GM12878 (cell line): ENCODE measurements around the gene POU4F2. TPM values are rescaled to one million over a fixed set of nuclear protein-coding genes. Genes with fewer than 3 reads are reported as not detected.

Experiments used
- ATAC-seq: fragments of 200-7000 bp; cut with Tn5 transposase; 3 replicates; pipeline ENCODE4 v1.9.1; 2020; ENCODE audit warnings: mild to moderate bottlenecking, moderate library complexity
- BruUV-seq: library from RNA; stranded (reverse); fragments of 400-500 nt; replicated peaks from 2 replicates; lab custom pipeline; 2021; lab: Mats Ljungman, UMichigan
- CTCF ChIA-PET: fragments of 300-600 bp; sonication (Branson Sonifier 250); formaldehyde crosslinking; extraction: SDS; loops from one replicate; lab custom pipeline; 2021; ENCODE audit warnings: inconsistent platforms; lab: Yijun Ruan, JAX
- POLR2A ChIA-PET: fragments of 350-600 bp; formaldehyde crosslinking; extraction: SDS; loops from one replicate; lab custom pipeline; 2021; ENCODE audit warnings: inconsistent platforms; lab: Charles Lee
- RAD21 ChIA-PET: fragments of 300-600 bp; sonication (Branson Sonifier 250); formaldehyde crosslinking; loops from one replicate; lab custom pipeline; 2023; ENCODE audit warnings: antibody characterized with exemption; ENCODE audit not compliant: unreplicated experiment; lab: Charles Lee
- SMC1A ChIA-PET: fragments of 300-600 bp; sonication (Branson Sonifier 250); formaldehyde crosslinking; loops from one replicate; lab custom pipeline; 2023; ENCODE audit not compliant: unreplicated experiment, uncharacterized antibody; lab: Charles Lee
- DNase-seq: peaks from one replicate; pipeline ENCODE4 v3.0.0-alpha.2; 2011; ENCODE audit warnings: low read depth, low spot score
- FAIRE-seq: peaks from 3 replicates; lab custom pipeline; 2011; peaks lifted over from hg19 to GRCh38; lab: Jason Lieb, UNC
- H2AFZ ChIP-seq: 2 replicates; pipeline ENCODE4 v1.6.0; 2011; ENCODE audit warnings: low read depth, low read length, control low read depth; ENCODE audit not compliant: control insufficient read depth
- H3K27ac ChIP-seq: 2 replicates; pipeline ENCODE4 v1.5.1; 2011; ENCODE audit warnings: control low read depth; ENCODE audit not compliant: control insufficient read depth, insufficient read depth
- H3K27me3 ChIP-seq, 2 experiments: replicated peaks in 1 of 2; 2 replicates each; pipeline versions ENCODE4 v1.6.0 to v1.6.1; 2011; ENCODE audit warnings: low read length in 1 of 2; ENCODE audit not compliant: control insufficient read depth in 2 of 2, insufficient read depth in 2 of 2
- H3K36me3 ChIP-seq, 2 experiments: 2 replicates each; pipeline ENCODE4 v1.5.1; 2011; ENCODE audit warnings: low read length in 1 of 2; ENCODE audit not compliant: control insufficient read depth in 2 of 2, insufficient read depth in 2 of 2
- H3K4me1 ChIP-seq: 2 replicates; pipeline ENCODE4 v1.6.1; 2011; ENCODE audit warnings: mild to moderate bottlenecking, low read length, moderate library complexity, mixed read lengths; ENCODE audit not compliant: control insufficient read depth, insufficient read depth
- H3K4me2 ChIP-seq: 2 replicates; pipeline ENCODE4 v1.6.0; 2011; ENCODE audit warnings: control low read depth; ENCODE audit not compliant: control insufficient read depth, insufficient read depth
- H3K4me3 ChIP-seq: fragments of 200-600 bp; sonication (generic); 2 replicates; pipeline ENCODE4 v1.5.1; 2016
- H3K79me2 ChIP-seq: 2 replicates; pipeline ENCODE4 v1.6.0; 2011; ENCODE audit warnings: low read length; ENCODE audit not compliant: control insufficient read depth, insufficient read depth
- H3K9ac ChIP-seq: 2 replicates; pipeline ENCODE4 v1.8.0; 2011; ENCODE audit warnings: low read length, control low read depth, mixed read lengths; ENCODE audit not compliant: control insufficient read depth, insufficient read depth
- H3K9me3 ChIP-seq: replicated peaks from 3 replicates; pipeline ENCODE4 v1.5.1; 2011; ENCODE audit warnings: mild to moderate bottlenecking, low read length; ENCODE audit not compliant: control insufficient read depth, insufficient read depth
- H4K20me1 ChIP-seq: 2 replicates; pipeline ENCODE4 v1.6.0; 2011; ENCODE audit not compliant: control insufficient read depth, insufficient read depth
- IKZF2 ChIP-seq, 2 experiments: fragments of 450-650 bp; IDR thresholded peaks; 2 replicates each; pipeline ENCODE4 v1.6.1; 2017; ENCODE audit warnings: mild to moderate bottlenecking in 2 of 2, moderate library complexity in 2 of 2
- JUNB ChIP-seq: IDR thresholded peaks from 2 replicates; pipeline ENCODE4 v1.6.1; 2016; ENCODE audit warnings: antibody characterized with exemption, mild to moderate bottlenecking
- MXI1 ChIP-seq: fragments of 150-350 bp; IDR thresholded peaks from 2 replicates; pipeline ENCODE4 v1.6.1; 2011; ENCODE audit warnings: low read depth, mild to moderate bottlenecking, inconsistent platforms, low read length, improper control_type of control experiment
- NFIC ChIP-seq: IDR thresholded peaks from 2 replicates; pipeline ENCODE4 v1.6.1; 2012; ENCODE audit warnings: low read depth, mild to moderate bottlenecking, inconsistent platforms, low read length, moderate library complexity
- POU2F2 ChIP-seq: IDR thresholded peaks from 3 replicates; pipeline ENCODE4 v1.6.1; 2011; ENCODE audit warnings: low read depth, mild to moderate bottlenecking, low read length, borderline replicate concordance
- SPI1 ChIP-seq: IDR thresholded peaks from 2 replicates; pipeline ENCODE4 v1.6.1; 2011; ENCODE audit warnings: low read depth, mild to moderate bottlenecking, low read length, moderate library complexity, borderline replicate concordance; ENCODE audit not compliant: insufficient read depth
- WGBS: methylation state at CpG from one replicate; pipeline ENCODE4 v1.1.6; 2016; ENCODE audit warnings: low lambda C conversion rate; ENCODE audit not compliant: insufficient replicate concordance, insufficient coverage; ENCODE audit errors: missing lambda C conversion rate; 5-methylcytosine and 5-hydroxymethylcytosine counted together
- in situ Hi-C: fragments of 300-500 bp; cut with MboI; formaldehyde crosslinking; loops from 9 replicates; pipeline ENCODE4 v1.14.3; 2018; ENCODE audit warnings: mixed read lengths
- intact Hi-C: fragments of 100-400 bp; cut with micrococcal nuclease; formaldehyde crosslinking; loops from one replicate; pipeline ENCODE4 v1.14.2; 2022; ENCODE audit not compliant: unreplicated experiment
- polyA plus RNA-seq, 11 experiments: library from polyadenylated mRNA; depleted of rRNA in 4 of 11; unstranded in 6 of 11; stranded (reverse) in 5 of 11; fragments of >200 nt; fragmentation: Nextera tagmentation in 4 of 11; fragmentation: Illumina TruSeq in 1 of 11; extraction: Ambion mirVana in 4 of 11; extraction: Trizol in 1 of 11; gene quantifications; 1 replicate in 1 of 11; 2 replicates in 10 of 11; pipeline versions ENCODE4 v1.2.1 to v1.2.3, GENCODE V29; 2011 to 2016; ENCODE audit warnings: inconsistent platforms in 2 of 11, missing spikeins in 2 of 11, low read depth in 1 of 11
- total RNA-seq, 4 experiments: library from RNA; depleted of rRNA in 3 of 4; stranded (reverse); fragments of >200 nt in 3 of 4; fragmentation: Illumina TruSeq in 1 of 4; extraction: Trizol in 1 of 4; gene quantifications; 2 replicates each; pipeline versions ENCODE4 v1.2.1 to v1.2.3, GENCODE V29; 2013 to 2021
- TF ChIP-seq, protein P1 (sequence below): fragments of 450-650 bp; IDR thresholded peaks from 2 replicates; pipeline ENCODE4 v1.6.1; 2017; ENCODE audit warnings: mild to moderate bottlenecking
- TF ChIP-seq, protein P2 (sequence below): IDR thresholded peaks from 2 replicates; pipeline ENCODE4 v1.6.1; 2011; ENCODE audit warnings: low read depth, mild to moderate bottlenecking, low read length, moderate library complexity, borderline replicate concordance; ENCODE audit errors: extremely low read depth
- TF ChIP-seq, protein P3 (sequence below): IDR thresholded peaks from 2 replicates; pipeline ENCODE4 v1.6.1; 2011; ENCODE audit warnings: borderline replicate concordance, low read depth, mild to moderate bottlenecking, moderate library complexity, mixed read lengths, low read length; ENCODE audit not compliant: insufficient read depth; ENCODE audit errors: extremely low read length

Gene POU4F2
- total and polyA plus RNA-seq, 10 of the 15 experiments (the other 5 are each of a cell fraction or from before 2014, with no cell fraction given) = 0.05 TPM; not detected in 9

DNA sequence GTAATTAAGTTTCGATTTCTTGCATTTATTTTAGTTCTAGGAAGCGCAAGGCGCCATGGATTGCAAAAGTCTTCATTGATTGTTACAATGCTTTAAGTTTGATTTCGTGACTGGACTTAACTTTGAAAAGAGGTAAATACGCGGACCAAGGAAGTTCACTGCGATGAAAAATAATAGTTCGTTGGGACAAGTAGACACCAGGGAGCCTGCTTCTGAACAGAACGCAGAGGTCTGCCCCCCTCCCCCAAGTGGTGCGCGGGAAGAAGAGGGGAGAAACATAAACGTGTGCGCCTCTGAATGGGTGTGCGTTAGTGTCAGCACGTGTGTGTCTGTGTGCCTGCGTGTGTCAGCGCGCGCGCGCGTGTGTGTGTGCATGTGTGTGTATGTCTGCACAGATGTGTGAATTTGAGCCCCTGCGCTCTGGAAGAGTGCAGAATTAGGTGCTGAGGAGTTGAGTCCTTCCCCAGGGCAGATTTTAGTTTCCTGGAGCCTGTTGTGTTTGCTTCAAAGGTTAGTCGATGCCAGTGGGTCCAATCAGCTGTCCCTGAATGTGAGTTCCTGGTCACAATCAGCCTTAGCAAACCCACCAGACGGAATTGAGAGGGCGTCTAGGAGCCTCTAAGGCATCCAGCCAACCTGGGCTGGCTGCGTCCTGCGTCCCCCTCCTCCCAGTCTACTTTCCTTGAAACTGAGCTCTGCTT is 5.8 kb upstream of the POU4F2 start:
- H3K4me2 ChIP-seq = no peak overlapping the region
- intact Hi-C loops (loop anchor here (5.0 kb wide), 1 partner anchor 286 kb away; no protein-coding TSS in a partner anchor), in situ Hi-C loops (no loop called here)
- SMC1A ChIA-PET = no interaction called here
- H3K27ac ChIP-seq = no peak overlapping the region
- no peak for TF ChIP-seq POU2F2
- no peak overlapping the region for H3K4me3 ChIP-seq
- no peak for FAIRE-seq
- CTCF ChIA-PET = no interaction called here
- H3K36me3 ChIP-seq = no peaks in the 10 kb centered on the region
- no TSS peak for BruUV-seq
- H3K9ac ChIP-seq = no peak overlapping the region
- no peaks in the 10 kb centered on the region; the same call in 2 of the 3 replicates for H3K9me3 ChIP-seq
- no peaks in the 10 kb centered on the region for H4K20me1 ChIP-seq
- peaks cover 3 to 7% of the 10 kb centered on the region in 2 experiments; a peak in 3 of 4 replicates for H3K27me3 ChIP-seq
- POLR2A ChIA-PET = no interaction called here
- RAD21 ChIA-PET = no interaction called here
- 54% methylated on average over 27 of the region's 28 CpGs for WGBS
- no peaks in the 10 kb centered on the region for H3K4me1 ChIP-seq
- DNase-seq = no peak
- H2AFZ ChIP-seq = no peak overlapping the region
- ATAC-seq = no peak
- H3K79me2 ChIP-seq = no peaks in the 10 kb centered on the region

DNA sequence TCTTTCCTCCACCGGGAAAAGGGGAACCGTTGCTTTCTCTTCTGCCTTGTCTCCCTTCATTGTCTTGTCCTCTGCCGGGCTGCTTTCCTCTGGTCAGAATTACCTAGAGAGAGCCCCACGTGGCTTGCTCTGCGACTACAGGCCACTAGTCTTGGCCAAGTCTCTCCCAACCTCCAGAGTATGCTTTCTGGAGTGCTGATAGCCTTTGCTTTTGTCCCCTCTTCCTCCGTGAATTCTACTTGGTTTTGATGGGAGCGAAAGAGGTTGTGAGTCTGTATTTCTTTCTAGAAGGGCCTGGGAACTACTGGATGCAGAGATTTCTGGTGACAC is 5.3 kb upstream of the POU4F2 start:
- in situ Hi-C loops (no loop called here), intact Hi-C loops (loop anchor here (5.0 kb wide), 1 partner anchor 286 kb away; no protein-coding TSS in a partner anchor)
- ChIA-PET POLR2A (no interaction called here), SMC1A (no interaction called here), RAD21 (no interaction called here), CTCF (no interaction called here)
- H3K27ac ChIP-seq = no peak overlapping the region
- no peak overlapping the region for H3K9ac ChIP-seq
- H3K27me3 ChIP-seq = peaks cover 3 to 10% of the 10 kb centered on the region in 2 experiments; a peak in 3 of 4 replicates
- H3K9me3 ChIP-seq = no peaks in the 10 kb centered on the region; the same call in 2 of the 3 replicates
- no peak for ATAC-seq
- H3K4me2 ChIP-seq = no peak overlapping the region
- H3K79me2 ChIP-seq = no peaks in the 10 kb centered on the region
- BruUV-seq = no TSS peak
- H3K36me3 ChIP-seq = no peaks in the 10 kb centered on the region
- H2AFZ ChIP-seq = no peak overlapping the region
- H4K20me1 ChIP-seq = no peaks in the 10 kb centered on the region
- no peak for DNase-seq
- no peaks in the 10 kb centered on the region for H3K4me1 ChIP-seq
- WGBS = 26% methylated on average over 7 of the region's 7 CpGs
- H3K4me3 ChIP-seq = no peak overlapping the region
- no peak for FAIRE-seq
- TF ChIP-seq IKZF2 (IDR thresholded peaks at IDR 0.05) = no peak
- TF ChIP-seq NFIC = no peak
- TF ChIP-seq SPI1 = no peak
- TF ChIP-seq, protein P1, sequence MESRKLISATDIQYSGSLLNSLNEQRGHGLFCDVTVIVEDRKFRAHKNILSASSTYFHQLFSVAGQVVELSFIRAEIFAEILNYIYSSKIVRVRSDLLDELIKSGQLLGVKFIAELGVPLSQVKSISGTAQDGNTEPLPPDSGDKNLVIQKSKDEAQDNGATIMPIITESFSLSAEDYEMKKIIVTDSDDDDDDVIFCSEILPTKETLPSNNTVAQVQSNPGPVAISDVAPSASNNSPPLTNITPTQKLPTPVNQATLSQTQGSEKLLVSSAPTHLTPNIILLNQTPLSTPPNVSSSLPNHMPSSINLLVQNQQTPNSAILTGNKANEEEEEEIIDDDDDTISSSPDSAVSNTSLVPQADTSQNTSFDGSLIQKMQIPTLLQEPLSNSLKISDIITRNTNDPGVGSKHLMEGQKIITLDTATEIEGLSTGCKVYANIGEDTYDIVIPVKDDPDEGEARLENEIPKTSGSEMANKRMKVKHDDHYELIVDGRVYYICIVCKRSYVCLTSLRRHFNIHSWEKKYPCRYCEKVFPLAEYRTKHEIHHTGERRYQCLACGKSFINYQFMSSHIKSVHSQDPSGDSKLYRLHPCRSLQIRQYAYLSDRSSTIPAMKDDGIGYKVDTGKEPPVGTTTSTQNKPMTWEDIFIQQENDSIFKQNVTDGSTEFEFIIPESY = no peak
- no peak for TF ChIP-seq MXI1
- TF ChIP-seq JUNB = no peak
- TF ChIP-seq, protein P2, sequence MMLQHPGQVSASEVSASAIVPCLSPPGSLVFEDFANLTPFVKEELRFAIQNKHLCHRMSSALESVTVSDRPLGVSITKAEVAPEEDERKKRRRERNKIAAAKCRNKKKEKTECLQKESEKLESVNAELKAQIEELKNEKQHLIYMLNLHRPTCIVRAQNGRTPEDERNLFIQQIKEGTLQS = no peak
- TF ChIP-seq, protein P3, sequence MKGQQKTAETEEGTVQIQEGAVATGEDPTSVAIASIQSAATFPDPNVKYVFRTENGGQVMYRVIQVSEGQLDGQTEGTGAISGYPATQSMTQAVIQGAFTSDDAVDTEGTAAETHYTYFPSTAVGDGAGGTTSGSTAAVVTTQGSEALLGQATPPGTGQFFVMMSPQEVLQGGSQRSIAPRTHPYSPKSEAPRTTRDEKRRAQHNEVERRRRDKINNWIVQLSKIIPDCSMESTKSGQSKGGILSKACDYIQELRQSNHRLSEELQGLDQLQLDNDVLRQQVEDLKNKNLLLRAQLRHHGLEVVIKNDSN = no peak
